Measurements from ENCODE around the gene TDRD10. TPM values are rescaled to one million over a fixed set of nuclear protein-coding genes. Genes with fewer than 3 reads are reported as not detected.

TDRD10 gene
- total and polyA plus RNA-seq, 2 of the 4 experiments (the other 2 are of a cell fraction), result not detected

GRCh38 chr1:154502744-154503115 is 711 bp downstream of the TDRD10 start:
- Histone ChIP-seq H2BK120ac (ENCODE audit: low read depth, low read length) (no peak overlapping the region), H4K91ac (ENCODE audit: insufficient read depth, low read depth, low read length) (no peak overlapping the region), H3K27me3 (ENCODE audit: control insufficient read depth, insufficient read depth, low read length) (peaks cover 75% of the 10 kb centered on the region), H2AFZ (replicated peaks; ENCODE audit: low read length, poor library complexity) (peak overlapping the region; percentile 51), H2BK5ac (ENCODE audit: low read depth, low read length, poor library complexity, severe bottlenecking) (no peak overlapping the region), H4K5ac (ENCODE audit: low read depth, low read length) (no peak overlapping the region), H4K8ac (ENCODE audit: low read depth in 2 of 2, low read length in 2 of 2) (no peak overlapping the region), H3K36me3 (ENCODE audit: control insufficient read depth, insufficient read depth, low read length) (no peaks in the 10 kb centered on the region), H2AK9ac (replicated peaks; ENCODE audit: low read depth, low read length, poor library complexity) (no peak overlapping the region), H2AK5ac (ENCODE audit: low read depth, low read length) (no peak overlapping the region), H3K9me3 (ENCODE audit: control insufficient read depth, insufficient read depth, low read length) (peaks cover 32% of the 10 kb centered on the region), H3K4me1 (ENCODE audit: control insufficient read depth, insufficient read depth, low read length) (peaks cover 2% of the 10 kb centered on the region; the same call in 1 of the 2 replicates), H2BK20ac (ENCODE audit: low read depth, low read length) (no peak overlapping the region), H3K4me2 (ENCODE audit: low read depth, low read length) (no peak overlapping the region), H3K4ac (ENCODE audit: low read depth, low read length) (no peak overlapping the region), H2BK15ac (ENCODE audit: low read depth, low read length) (no peak overlapping the region), H3K14ac (replicated peaks; ENCODE audit: low read depth, low read length) (no peak overlapping the region), H3K9me1 (ENCODE audit: insufficient read depth, low read length) (no peaks in the 10 kb centered on the region), H3K56ac (ENCODE audit: extremely low read depth, insufficient read depth, low read length) (no peak overlapping the region), H3K23ac (ENCODE audit: low read depth, low read length) (no peak overlapping the region), H4K20me1 (ENCODE audit: insufficient read depth, low read length) (no peaks in the 10 kb centered on the region), H3K9ac (ENCODE audit: low read depth, low read length) (no peak overlapping the region), H3K79me1 (ENCODE audit: low read depth in 1 of 2, low read length in 2 of 2) (no peaks in the 10 kb centered on the region), H3K4me3 (ENCODE audit: insufficient read depth, low read depth, low read length) (no peak overlapping the region), H3K18ac (ENCODE audit: low read depth, low read length) (no peak overlapping the region), H3K27ac (ENCODE audit: insufficient read depth, low read length) (no peak overlapping the region)
- POLR2A ChIA-PET (ENCODE audit: unreplicated experiment), result no interaction called here
- intact Hi-C loops (cut with micrococcal nuclease), result no loop called here
- TF ChIP-seq MAFK (IDR thresholded peaks at IDR 0.05; ENCODE audit: low read depth, low read length), result no peak
- no peak for TF ChIP-seq NFE2L2 (IDR thresholded peaks at IDR 0.05; ENCODE audit: low read depth, low read length)
- TF ChIP-seq SMC3 (IDR thresholded peaks at IDR 0.05; ENCODE audit: low read depth, low read length), result no peak
- TF ChIP-seq CHD1 (IDR thresholded peaks at IDR 0.05; ENCODE audit: low read depth, low read length), result no peak
- TF ChIP-seq RCOR1 (IDR thresholded peaks at IDR 0.05; ENCODE audit: insufficient replicate concordance, low read length), result no peak
- TF ChIP-seq, protein P1, sequence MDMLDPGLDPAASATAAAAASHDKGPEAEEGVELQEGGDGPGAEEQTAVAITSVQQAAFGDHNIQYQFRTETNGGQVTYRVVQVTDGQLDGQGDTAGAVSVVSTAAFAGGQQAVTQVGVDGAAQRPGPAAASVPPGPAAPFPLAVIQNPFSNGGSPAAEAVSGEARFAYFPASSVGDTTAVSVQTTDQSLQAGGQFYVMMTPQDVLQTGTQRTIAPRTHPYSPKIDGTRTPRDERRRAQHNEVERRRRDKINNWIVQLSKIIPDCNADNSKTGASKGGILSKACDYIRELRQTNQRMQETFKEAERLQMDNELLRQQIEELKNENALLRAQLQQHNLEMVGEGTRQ (IDR thresholded peaks at IDR 0.05; ENCODE audit: low read depth, low read length), result no peak
- no peak for TF ChIP-seq CEBPB (IDR thresholded peaks at IDR 0.05; ENCODE audit: low read depth, low read length)
- TF ChIP-seq RFX5 (IDR thresholded peaks at IDR 0.05; ENCODE audit: low read depth, low read length), result no peak
- no peak for TF ChIP-seq MAZ (IDR thresholded peaks at IDR 0.05; ENCODE audit: borderline replicate concordance, low read depth, low read length)
- no peak for TF ChIP-seq MXI1 (IDR thresholded peaks at IDR 0.05; ENCODE audit: borderline replicate concordance, low read depth, low read length)
- no peak for TF ChIP-seq RAD21 (IDR thresholded peaks at IDR 0.05; ENCODE audit: low read length)
- no peak for TF ChIP-seq FOS (IDR thresholded peaks at IDR 0.05; ENCODE audit: low read depth, low read length)
- TF ChIP-seq, protein P2, sequence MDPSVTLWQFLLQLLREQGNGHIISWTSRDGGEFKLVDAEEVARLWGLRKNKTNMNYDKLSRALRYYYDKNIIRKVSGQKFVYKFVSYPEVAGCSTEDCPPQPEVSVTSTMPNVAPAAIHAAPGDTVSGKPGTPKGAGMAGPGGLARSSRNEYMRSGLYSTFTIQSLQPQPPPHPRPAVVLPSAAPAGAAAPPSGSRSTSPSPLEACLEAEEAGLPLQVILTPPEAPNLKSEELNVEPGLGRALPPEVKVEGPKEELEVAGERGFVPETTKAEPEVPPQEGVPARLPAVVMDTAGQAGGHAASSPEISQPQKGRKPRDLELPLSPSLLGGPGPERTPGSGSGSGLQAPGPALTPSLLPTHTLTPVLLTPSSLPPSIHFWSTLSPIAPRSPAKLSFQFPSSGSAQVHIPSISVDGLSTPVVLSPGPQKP (IDR thresholded peaks at IDR 0.05; ENCODE audit: borderline replicate concordance, low read depth, low read length), result no peak
- no peak for TF ChIP-seq POLR2A (IDR thresholded peaks at IDR 0.05; ENCODE audit: low read depth, low read length)
- TF ChIP-seq CTCF (conservative IDR thresholded peaks at IDR 0.05; ENCODE audit: low read depth, low read length), result no peak
- no peak for TF ChIP-seq BHLHE40 (IDR thresholded peaks at IDR 0.05; ENCODE audit: low read depth, low read length)
- DNase-seq, result no peak
- no TSS peak for BruUV-seq (replicated peaks)
- no peak for ATAC-seq (ENCODE audit: low read depth)
- WGBS, 2 experiments (ENCODE audit: extremely low coverage in 2 of 2, insufficient read length in 1 of 2), result 35% methylated on average over 4 of the region's 43 CpGs; no CpG with 5 or more reads in 1 of the 2 experiments
- dilution Hi-C loops (cut with HindIII; ENCODE audit: low sequenced_read_pairs, unreplicated experiment), result no loop called here
- CTCF ChIA-PET, result interaction anchor here (0.6 kb wide), 1 partner anchor 230 kb away, joined by 3 read pairs; no protein-coding TSS in a partner anchor
- in situ Hi-C loops (cut with MboI; ENCODE audit: low sequenced_read_pairs), result no loop called here

Data from IMR-90 (cell line).